HG03108 (cell line): ENCODE results near the gene TSPAN15.

Source experiments
- ATAC-seq: cut with Tn5 transposase; IDR thresholded peaks from one replicate; pipeline ENCODE4 v1.9.1; 2021; ENCODE audit warnings: moderate library complexity; ENCODE audit not compliant: unreplicated experiment

Gene TSPAN15

DNA sequence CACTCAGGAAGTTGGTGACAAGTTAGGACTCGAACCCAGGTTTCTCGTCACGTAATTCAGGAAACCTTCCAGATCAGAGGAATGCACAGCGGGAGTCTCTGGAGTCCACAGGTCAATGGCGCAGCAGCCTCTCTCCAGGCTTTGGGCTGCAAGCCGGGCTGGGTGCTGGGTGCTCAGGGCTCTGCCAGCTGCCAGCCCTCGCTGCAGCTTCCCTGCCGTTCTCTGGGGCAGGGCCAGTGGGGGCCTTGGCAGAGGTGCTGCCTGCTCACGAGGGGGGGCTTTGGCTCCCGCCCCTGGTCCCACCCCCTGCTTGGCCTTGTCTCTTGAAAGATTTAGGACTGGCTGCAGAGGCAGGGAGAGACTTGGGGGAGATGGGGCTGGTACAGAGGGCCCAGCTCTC lies 34.6 kb upstream of the TSPAN15 start, which contains the start of gene TACR2:
TACR2 (minus strand) TSS at position 224 of the 400 bp plus-strand sequence. CDS start 595 bp downstream, outside the sequence.
- ATAC-seq = no peak

DNA sequence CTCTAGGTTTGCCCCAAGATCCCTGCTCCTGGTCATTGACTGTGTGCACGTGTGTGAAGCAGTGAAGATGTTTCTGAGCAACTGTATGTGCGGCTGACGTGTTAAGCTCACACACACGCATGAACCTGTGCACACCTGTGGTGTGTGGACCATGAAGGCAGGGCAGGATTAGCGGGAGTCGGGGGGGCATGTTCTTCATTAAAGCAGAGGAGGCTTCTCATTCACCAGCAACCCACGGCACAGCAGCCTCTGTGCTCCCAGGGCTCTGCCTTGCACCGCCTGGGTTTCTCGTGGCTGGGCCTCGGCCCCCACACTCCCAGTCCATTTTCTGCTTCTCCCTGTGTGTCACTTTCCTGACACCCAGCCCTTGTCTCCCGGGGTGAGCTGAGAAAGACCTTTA lies 33.7 kb upstream of the TSPAN15 start:
- no peak for ATAC-seq

DNA sequence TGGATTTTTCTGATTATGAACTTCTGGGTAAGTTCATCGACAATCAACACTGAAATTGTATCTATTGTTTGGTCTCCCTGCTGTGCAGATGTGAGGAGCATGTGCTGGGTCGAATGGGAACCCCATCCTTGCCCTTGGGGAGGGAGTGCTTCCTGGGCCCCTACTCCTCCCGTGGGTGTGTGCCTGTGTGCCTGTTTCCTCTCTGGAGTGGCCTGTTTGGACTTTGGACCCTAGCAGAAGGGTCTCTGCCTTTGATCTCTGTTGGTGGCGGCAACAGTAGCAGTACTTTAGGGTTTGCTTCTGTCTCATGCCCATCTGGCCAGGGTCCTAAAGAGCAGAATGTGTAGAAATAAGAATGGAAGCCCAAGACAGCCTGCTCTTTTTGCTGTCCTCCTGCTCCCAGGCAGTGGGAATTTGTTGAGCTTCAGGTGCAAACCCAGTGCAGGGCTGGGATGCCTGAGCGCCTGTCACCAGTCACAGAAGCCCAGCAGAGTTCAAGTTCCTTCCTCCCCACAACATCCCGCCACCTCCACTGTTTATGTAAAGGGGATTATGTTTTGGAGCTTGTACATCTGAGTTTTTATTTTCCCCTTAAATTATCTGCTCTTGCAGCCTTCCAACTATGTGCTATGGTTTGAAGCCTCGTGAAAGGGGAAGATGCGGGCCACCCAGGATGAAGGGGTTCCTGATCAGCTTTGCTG lies 33.1 kb upstream of the TSPAN15 start:
- no peak for ATAC-seq

GRCh38 chr10:69419096-69419743 lies 32.0 kb upstream of the TSPAN15 start:
- no peak for ATAC-seq

- no peak for ATAC-seq
Observed at GRCh38 chr10:69419744-69420126, 31.5 kb upstream of the TSPAN15 start.

GRCh38 chr10:69421611-69422308 lies 29.5 kb upstream of the TSPAN15 start:
- no peak for ATAC-seq

DNA sequence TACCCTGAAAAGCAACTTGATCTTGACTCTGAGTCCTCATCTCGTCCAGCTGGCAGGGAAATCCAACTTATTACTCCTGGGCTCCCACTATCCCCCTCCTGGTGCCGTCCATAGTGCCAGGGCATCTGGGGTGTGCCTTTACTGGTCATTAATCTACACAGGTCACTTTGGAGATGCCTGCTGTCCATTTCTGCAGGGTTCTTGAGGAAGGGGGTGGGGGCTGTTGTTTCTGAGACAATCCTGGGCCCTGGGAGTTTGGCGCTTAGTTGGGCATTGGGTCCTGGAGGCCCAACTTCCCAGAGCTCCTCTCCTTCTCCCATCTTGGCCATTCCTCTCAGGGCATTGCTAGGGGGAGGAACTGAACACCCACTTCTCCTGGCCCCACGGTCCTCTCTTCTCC lies 28.6 kb upstream of the TSPAN15 start:
- no peak for ATAC-seq

DNA sequence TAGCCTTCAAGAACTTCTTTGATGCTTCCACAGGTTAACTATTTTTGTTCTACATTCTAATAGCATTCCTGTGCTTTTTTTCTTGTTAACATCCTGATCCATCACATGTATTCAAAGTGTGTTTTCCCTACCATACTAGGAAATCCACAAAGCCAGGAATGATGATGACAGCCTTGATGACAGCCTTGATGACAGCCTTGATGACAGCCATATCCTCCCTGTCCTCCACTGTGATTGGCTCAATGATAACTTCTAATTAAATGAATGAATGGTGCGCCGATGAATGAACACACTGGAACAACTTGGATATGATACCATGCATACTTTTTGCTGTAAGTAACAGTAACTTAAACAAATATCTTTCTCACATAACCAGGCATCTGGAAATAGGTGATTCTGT lies 26.2 kb upstream of the TSPAN15 start:
- ATAC-seq = no peak

- ATAC-seq = no peak
Observed at GRCh38 chr10:69425511-69426298, 25.6 kb upstream of the TSPAN15 start.

GRCh38 chr10:69426376-69426727 lies 24.9 kb upstream of the TSPAN15 start:
- ATAC-seq = no peak

DNA sequence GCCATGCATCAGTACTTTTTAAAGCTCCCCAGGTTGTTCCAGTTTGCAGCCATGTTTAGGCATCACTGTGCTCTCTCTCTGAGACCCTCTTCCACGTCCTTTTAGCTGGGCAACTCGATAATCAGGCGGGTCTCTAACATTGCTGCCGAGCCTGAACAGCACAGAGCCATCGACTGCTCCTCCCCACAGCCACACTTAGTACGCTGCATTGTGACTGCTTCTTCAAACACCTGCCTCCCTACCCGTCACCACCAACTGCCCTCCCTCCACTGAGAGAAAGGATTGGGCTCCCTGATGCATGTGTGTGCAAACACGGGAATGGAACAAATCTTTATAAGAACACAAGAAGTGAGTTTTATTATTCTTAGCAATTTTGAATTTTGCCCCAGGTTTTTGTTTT lies 23.1 kb upstream of the TSPAN15 start:
- ATAC-seq = no peak

DNA sequence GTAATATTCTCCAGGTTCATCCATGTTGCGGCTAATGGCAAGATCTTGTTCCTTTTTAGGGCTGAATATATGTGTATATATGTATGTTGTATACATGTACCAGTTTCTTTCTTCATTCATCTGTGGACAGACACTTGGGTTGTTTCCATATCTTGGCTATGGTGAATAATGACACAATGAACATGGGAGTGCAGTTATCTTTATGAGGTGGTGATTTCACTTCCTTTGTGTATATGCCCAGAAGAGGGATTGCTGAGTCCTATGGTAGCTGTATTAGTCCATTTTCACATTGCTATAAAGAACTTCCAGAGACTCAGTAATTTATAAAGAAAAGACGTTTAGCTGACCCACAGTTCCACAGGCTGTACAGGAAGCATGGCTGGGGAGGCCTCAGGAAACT lies 17.1 kb upstream of the TSPAN15 start:
- no peak for ATAC-seq

DNA sequence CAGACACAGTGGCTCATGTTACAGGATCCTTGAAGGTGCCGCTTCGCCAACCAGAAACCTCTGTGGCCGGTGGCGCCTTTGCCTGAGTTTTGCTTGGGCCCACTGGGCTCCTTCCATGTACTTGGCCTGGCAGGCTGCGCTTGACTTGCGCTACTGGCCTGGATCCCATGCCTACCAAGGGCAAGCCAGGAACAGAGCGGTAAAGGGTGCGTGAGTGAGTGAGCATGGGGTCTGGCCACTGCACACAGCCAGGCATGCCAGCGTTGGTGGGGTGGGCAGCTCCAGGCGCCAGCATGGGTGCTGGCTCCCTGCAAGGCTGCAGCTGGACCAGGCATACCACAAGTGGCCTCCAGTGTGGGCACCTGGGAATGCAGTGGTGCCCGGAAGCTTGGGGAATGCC lies 16.3 kb upstream of the TSPAN15 start:
- ATAC-seq = no peak

- no peak for ATAC-seq
Observed at GRCh38 chr10:69435966-69436520, 15.2 kb upstream of the TSPAN15 start.

DNA sequence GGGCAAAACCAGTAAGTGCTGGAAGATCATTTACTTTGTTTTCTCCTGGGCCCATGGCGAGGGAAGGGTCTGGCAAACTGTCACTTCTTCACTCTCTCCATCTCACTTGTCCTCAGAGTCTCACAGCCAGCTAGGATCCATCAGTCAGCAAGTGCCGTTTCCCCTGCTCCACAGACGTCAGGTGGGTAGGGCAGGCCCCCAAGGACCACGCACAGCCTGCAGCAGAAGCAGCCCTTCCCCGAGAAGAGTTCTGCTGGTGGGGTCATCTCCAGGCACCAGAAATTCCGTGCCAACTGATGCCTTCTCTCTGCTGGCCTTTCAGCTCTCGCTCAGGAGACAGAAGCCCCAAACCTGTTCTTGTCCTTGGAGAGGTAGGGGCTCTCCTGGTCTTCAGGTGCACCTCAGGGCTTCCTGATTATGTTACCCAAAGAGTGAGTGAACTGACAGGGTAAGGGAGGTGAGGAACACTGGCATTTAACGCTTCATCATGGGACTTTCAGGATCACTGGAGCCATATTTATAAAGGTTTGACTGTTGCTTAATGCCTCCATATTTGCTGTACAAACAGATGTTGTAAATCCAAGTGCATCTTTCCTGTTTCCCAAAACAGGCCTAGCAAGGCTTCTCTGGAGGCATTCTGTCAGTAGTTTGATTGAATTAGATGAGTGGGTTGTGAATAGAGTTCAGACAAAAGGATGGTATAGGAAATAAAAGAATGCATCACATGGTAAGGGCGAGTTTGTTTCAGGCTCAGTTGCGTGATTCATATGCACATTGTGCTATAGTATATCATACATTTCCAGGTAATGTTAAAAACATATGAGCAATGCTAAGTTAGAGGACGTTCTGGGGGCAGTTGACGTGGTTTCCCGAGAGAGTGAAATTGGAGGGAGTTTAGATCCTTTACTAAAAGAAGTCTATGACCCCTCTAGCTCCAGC lies 13.7 kb upstream of the TSPAN15 start:
- ATAC-seq = no peak

- ATAC-seq = no peak
Observed at GRCh38 chr10:69438536-69439349, 12.5 kb upstream of the TSPAN15 start.

DNA sequence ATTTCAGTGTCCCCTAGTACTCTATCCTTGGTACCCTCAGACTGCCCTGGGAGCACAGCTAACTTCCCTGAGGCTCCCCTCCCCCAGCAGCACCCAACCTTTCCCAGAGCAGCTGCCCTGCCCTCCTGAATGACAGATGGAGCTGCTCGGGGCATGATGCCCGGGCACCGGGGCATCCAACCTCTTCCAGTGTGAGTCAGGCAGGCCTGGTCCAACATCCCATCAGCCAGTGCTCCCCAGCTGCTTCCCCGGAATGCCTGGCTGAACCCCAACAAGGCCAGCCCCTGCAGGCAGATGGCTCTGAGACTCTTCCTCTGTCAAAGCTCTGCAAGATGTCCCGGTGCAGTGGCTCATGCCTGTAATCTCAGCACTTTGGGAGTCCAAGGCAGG lies 11.9 kb upstream of the TSPAN15 start:
- ATAC-seq = no peak

GRCh38 chr10:69439813-69440506 lies 11.3 kb upstream of the TSPAN15 start:
- ATAC-seq = no peak

DNA sequence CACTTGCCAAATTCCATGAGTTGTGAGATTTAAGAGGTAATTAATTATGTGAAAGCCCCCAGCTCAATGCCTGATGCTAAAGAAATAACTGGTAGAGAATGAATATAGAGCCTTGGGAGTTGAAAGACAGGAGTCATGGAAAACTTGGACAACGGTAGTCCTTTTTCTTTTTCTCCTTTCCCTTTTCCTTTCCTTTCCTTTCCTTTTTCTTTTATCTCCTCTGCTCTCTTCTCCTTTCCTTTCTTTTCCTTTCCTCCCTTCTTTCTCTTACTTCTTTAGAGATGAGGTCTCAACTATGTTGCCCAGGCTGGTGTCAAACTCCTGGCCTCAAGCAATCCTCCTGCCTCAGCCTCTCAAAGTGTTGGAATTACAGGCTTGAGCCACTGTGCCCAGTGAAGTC lies 7.9 kb upstream of the TSPAN15 start:
- ATAC-seq = no peak
